ENCODE measurements around the gene FTO.

DNA sequence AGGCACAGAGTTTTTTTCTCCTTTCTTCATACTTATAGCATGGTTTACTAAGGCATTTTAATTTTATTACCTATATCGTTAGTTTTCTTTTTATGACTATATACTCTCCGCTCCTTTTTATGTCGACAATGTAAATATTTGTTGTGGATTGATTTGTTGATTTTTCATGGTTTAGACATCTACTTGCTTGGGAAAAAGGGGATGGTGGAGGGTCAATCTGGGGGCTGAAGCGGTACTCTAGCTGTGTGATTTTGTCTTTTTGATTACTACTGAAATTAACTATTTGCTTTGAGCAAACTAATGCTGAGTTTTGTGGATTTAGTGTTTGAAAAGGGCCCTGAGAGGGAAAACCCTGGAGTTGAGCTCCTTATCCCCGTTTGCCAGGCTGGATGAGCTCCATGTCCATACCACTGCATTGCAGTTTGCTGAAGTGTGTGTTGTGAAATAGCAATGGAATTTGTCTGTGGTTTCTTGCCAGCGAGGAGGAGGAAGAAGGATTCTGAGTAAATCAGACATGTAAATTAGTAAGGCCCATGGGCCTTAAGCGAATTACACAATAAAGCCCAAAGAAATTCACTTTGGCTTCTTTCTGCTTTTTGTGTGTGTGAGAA, 72.0 kb downstream of the FTO start:
- TF ChIP-seq, protein P1, sequence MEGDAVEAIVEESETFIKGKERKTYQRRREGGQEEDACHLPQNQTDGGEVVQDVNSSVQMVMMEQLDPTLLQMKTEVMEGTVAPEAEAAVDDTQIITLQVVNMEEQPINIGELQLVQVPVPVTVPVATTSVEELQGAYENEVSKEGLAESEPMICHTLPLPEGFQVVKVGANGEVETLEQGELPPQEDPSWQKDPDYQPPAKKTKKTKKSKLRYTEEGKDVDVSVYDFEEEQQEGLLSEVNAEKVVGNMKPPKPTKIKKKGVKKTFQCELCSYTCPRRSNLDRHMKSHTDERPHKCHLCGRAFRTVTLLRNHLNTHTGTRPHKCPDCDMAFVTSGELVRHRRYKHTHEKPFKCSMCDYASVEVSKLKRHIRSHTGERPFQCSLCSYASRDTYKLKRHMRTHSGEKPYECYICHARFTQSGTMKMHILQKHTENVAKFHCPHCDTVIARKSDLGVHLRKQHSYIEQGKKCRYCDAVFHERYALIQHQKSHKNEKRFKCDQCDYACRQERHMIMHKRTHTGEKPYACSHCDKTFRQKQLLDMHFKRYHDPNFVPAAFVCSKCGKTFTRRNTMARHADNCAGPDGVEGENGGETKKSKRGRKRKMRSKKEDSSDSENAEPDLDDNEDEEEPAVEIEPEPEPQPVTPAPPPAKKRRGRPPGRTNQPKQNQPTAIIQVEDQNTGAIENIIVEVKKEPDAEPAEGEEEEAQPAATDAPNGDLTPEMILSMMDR (IDR thresholded peaks at IDR 0.05), result no peak
- no peak for TF ChIP-seq ZFX (IDR thresholded peaks at IDR 0.05; ENCODE audit: borderline replicate concordance)
